DND-41 (cell line): ENCODE measurements around the gene PCED1B.

Source experiments
- CTCF ChIP-seq: IDR thresholded peaks from 2 replicates; pipeline ENCODE4 v1.5.1; 2012; ENCODE audit warnings: borderline replicate concordance, low read length, moderate library complexity, mild to moderate bottlenecking; ENCODE audit not compliant: poor library complexity, severe bottlenecking; ENCODE audit errors: extremely low read depth
- EZH2 ChIP-seq: IDR thresholded peaks from 3 replicates; pipeline ENCODE4 v1.6.1; 2012; ENCODE audit warnings: borderline replicate concordance, low read depth, mild to moderate bottlenecking, moderate library complexity, low read length, inconsistent platforms; ENCODE audit not compliant: severe bottlenecking

GRCh38 chr12:47238669-47239114, 159.3 kb downstream of the PCED1B start:
- TF ChIP-seq CTCF (no peak), EZH2 (no peak)
